Kidney epithelial cell (primary cell): ENCODE data around the gene SPSB3. TPM values are rescaled to one million over a fixed set of nuclear protein-coding genes. Genes with fewer than 3 reads are reported as not detected.
A peak's percentile ranks its signal among the peaks of the same experiment; 100 is the strongest.

Source experiments
- DNase-seq: peaks from one replicate; pipeline ENCODE4 v3.0.0-alpha.2; 2010; ENCODE audit warnings: low read depth
- H3K27me3 ChIP-seq: 2 replicates; pipeline ENCODE4 v1.6.0; 2011; ENCODE audit warnings: low read length; ENCODE audit not compliant: control insufficient read depth, insufficient read depth
- H3K36me3 ChIP-seq: 2 replicates; pipeline ENCODE4 v1.5.1; 2011; ENCODE audit warnings: low read length; ENCODE audit not compliant: control insufficient read depth, insufficient read depth
- H3K4me3 ChIP-seq: 2 replicates; pipeline ENCODE4 v1.5.1; 2011; ENCODE audit warnings: low read depth, mild to moderate bottlenecking, control low read depth, low read length
- CTCF ChIP-seq: IDR thresholded peaks from 2 replicates; pipeline ENCODE4 v1.5.1; 2011; ENCODE audit warnings: mild to moderate bottlenecking, moderate library complexity, low read length, control low read depth, inconsistent platforms; ENCODE audit not compliant: insufficient read depth, poor library complexity, severe bottlenecking
- total RNA-seq: library from RNA; depleted of rRNA; stranded (reverse); fragments of >200 nt; gene quantifications from 2 replicates; pipeline ENCODE4 v1.2.3, GENCODE V29; 2015

Gene SPSB3
- total RNA-seq, 1 donor from 2014 or later: 60.6 TPM

GRCh38 chr16:1817716-1818115, 35.3 kb upstream of the SPSB3 start:
- Histone ChIP-seq H3K4me3 (no peak overlapping the region), H3K27me3 (no peaks in the 10 kb centered on the region), H3K36me3 (peaks cover 1% of the 10 kb centered on the region)
- no peak for DNase-seq
- TF ChIP-seq CTCF: no peak

- Histone ChIP-seq H3K4me3 (no peak overlapping the region), H3K27me3 (no peaks in the 10 kb centered on the region), H3K36me3 (peaks cover 1% of the 10 kb centered on the region)
- no peak for DNase-seq
- TF ChIP-seq CTCF: no peak
These were observed 34.9 kb upstream of the SPSB3 start for GRCh38 chr16:1817276-1817589.

- Histone ChIP-seq H3K36me3 (peaks cover 1% of the 10 kb centered on the region), H3K4me3 (no peak overlapping the region), H3K27me3 (no peaks in the 10 kb centered on the region)
- no peak for TF ChIP-seq CTCF
- no peak for DNase-seq
These were observed 34.3 kb upstream of the SPSB3 start for GRCh38 chr16:1816396-1817275.

GRCh38 chr16:1815461-1815860, 33.1 kb upstream of the SPSB3 start:
- H3K4me3 ChIP-seq: no peak overlapping the region
- no peak for TF ChIP-seq CTCF
- no peaks in the 10 kb centered on the region for H3K27me3 ChIP-seq
- no peak for DNase-seq
- peaks cover 1% of the 10 kb centered on the region for H3K36me3 ChIP-seq

GRCh38 chr16:1812732-1813163, 30.4 kb upstream of the SPSB3 start:
- H3K27me3 ChIP-seq: no peaks in the 10 kb centered on the region
- peaks cover 1% of the 10 kb centered on the region for H3K36me3 ChIP-seq
- no peak overlapping the region for H3K4me3 ChIP-seq
- no peak for DNase-seq
- TF ChIP-seq CTCF: peak; percentile 73

- DNase-seq: no peak
- Histone ChIP-seq H3K27me3 (no peaks in the 10 kb centered on the region), H3K4me3 (no peak overlapping the region), H3K36me3 (no peaks in the 10 kb centered on the region)
- no peak for TF ChIP-seq CTCF
These were observed 28.2 kb upstream of the SPSB3 start for GRCh38 chr16:1810536-1810935.
